Stimulated activated CD8-positive, alpha-beta memory T cell treated with anti-CD3 and anti-CD28 coated beads, Interleukin-7, amount 100 ng/mL, for 24 hours (primary cell): ENCODE data around the gene PTP4A2.
"Not testable (repeated sequence)": the region's sequence is repeated elsewhere in the genome, so short reads cannot be mapped to it uniquely, and the experiment has no call there.

Experiments
- DNase-seq: peaks from one replicate; pipeline ENCODE4 v3.0.0-alpha.2; 2020; ENCODE audit warnings: low read depth

PTP4A2 gene

DNA sequence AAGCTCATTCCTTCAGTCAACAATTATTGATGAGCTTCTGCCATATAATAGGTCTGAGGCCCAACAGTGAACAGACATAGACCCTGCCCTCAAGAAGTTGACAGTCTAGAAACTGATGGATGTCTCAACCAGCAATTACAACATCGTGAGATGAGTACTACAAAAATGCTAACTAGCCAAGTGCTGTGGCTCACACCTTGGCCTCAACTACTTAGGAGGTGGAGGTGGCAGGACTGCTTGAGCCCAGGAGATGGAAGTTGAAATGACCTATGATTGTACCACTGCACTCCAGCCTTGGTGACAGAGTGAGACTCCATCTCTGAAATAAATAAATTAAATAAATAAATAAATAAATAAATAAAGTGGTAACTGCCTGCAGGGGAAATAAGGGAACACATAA lies 11.7 kb upstream of the PTP4A2 start:
- DNase-seq, result no peak

DNA sequence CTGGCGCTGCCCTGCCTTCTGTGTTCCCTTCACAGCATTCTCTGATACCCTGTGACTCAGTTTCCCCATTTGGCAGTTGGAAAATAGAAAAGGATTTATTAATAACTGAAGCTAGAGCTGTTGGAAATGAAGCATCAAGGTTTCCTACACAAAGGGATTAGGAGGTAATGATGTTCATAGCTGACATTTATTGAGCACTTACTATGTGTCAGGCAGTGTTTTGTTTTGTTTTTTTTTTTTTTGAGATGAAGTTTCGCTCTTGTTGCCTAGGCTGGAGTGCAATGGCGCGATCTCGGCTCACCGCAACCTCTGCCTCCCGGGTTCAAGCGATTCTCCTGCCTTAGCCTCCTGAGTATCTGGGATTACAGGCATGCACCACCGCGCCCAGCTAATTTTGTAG lies 7.5 kb upstream of the PTP4A2 start:
- not testable (repeated sequence) for DNase-seq

DNA sequence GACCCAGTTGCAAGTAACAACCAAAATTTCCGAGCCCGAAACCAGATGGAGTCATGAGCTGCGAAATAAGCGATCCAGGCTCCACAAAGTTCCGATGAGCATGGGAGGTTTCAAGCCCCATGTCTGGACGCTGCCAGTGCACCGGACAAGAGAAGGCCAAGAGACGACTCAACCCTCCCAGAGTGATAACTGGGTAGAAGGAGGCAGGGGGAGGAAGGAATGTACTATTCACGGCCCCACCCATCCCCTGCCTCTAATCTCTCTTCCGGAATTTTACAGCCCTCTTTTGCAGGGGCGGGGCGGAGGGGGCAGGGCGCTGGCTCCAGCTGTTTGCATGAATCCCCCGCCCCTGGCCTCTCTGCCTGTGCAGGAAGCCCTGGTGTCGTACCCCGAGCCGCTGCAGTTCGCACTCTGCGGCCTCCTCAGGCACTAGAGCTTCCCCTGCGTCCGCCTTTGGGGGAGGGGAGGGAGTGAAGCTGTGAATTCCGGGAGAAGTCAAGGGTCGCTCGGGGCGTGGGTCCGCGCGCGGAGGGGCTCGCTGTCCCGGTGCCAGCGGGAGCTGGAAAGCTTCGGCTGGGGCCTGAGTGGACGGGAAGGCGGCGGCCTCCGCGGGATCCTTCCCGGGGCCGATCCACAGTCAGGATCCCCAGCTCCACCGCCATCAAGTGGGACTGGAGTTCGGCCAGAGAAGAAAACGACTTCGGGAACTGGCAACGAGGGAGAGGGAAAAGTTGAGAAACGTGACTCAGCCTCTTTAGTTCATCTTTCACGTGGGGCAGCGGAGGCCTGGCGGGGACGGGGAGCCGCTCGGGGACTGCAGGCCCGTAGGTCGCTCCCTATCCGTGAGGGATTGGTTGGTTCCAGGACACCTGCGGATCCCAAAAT lies 6.3 kb upstream of the PTP4A2 start:
- DNase-seq, result peak; percentile 55

DNA sequence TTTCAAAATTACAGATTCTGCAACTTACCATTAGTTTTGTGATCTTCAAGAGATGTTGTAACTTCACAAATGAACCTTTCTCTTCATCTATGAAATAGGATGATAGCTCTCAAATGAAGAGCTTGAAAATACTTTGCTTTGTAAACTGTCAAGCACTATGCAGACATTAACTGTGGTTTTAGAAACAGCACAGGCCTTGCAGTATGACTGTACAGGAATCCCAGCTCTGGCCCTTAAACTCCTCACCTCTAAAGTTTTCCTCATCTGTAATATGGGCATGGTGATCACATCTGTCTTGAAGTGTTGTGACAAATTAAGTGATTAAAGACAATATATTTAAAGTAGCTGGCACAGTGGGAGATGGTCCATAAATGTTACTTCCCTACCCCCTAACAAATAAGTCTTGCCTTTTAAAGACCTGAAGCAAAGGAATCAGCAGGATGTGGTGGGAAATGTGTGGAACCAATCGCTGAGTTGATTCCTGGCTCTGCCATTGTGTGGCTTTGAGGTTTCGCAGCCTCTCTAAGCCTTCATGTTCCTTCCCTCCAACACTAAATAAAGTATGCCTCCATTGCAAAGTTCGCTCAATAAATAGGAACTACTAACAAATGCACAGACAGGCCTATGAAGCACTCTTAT lies 5.5 kb upstream of the PTP4A2 start:
- DNase-seq, result no peak

DNA sequence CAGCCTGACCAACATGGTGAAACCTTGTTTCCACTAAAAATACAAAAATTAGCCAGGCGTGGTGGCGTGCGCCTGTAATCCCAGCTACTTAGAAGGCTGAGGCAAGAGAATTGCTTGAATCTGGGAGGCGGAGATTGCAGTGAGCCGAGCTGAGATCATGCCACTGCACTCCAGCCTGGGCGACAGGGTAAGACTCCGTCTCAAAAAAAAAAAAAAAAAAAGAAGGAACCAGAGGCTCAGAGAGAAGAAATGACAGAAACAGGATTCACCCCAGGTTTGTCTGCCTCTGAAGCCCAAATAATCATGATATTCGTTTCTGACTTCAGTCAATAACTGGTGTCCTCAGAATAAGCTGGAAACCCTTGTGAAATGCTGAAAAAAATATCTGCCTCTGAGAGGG lies 3.9 kb upstream of the PTP4A2 start:
- DNase-seq, result not testable (repeated sequence)

DNA sequence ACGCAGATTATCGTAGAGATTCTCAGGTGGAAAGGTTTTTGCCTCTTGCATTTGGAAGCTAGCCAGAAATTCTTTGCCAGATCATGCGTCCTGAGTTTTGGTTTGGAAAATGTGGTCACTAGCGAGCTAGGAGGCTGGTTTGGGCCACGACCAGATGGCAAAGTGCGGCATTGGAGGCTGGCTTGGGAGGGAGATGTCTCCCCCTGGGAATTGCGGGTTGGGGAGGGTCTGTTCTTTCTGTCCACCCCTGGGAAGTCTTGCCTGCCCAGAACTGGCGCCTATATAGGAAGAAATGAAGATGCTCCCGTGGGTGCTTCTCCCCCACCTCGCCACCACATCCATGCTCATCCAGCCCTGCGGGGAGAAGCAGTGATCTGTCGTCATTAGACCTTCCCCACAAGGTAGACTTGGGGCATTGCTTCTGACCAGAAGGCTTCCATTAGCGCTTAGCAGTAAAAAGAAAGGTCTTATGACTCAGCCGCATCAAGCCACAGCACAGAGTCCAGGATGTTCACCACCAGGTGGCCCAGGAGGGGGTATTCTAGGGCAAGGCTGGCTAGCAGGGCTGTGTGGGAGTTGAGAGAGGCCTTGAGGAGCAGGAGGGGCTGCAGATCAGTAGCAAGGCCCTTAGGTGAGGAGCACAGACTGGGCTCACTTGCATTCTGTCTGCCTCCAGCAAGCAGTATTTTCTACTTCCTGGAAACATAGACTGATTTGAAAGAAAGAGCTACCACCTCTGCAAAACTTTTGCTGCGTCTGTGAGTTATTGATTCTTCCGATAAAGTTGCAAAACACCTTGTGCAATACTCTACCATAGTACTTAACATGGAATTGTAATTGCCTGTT lies 1.5 kb upstream of the PTP4A2 start:
- peak; percentile 43 for DNase-seq

DNA sequence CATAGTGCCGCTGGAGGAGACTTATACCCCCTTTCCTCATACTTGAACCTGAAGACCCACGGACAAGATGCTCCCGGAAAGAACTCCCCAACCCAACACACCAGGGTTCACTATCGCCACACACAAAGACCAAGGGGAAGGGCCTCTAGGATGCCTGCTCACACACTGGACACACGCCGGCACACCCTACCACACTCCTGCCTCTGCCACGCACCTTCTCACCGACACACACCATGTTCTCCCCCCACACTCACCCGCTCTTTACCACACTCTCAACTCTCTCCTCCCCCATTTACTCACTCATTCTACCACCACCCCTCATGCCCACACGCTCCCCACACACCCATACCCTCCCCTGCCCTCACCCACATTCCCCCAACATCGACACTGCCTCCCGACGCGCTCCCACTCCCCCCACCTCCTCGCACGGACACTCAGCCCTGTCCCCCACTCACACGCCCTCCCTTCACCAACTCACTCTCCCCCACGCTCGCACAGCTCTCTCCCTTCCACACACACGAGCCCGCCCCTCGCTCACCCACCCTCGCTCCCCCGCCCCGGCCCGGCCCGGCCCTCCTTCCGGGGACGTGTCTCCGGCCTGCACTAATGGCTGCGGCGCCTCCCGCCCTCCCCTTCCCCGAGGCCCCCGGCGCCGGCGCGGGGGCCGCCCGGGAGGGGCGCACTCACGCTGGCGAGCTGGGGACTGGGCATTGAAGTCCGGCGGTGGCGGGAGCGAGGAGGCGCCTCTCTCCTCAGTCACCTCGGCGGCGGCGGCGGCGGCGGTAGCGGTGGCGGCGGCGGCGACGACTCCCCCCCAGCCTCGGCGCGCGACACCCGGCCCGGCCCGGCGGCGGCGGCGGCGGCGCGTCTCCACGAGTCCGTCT lies 626 bp downstream of the PTP4A2 start:
- DNase-seq, result peak; percentile 48

DNA sequence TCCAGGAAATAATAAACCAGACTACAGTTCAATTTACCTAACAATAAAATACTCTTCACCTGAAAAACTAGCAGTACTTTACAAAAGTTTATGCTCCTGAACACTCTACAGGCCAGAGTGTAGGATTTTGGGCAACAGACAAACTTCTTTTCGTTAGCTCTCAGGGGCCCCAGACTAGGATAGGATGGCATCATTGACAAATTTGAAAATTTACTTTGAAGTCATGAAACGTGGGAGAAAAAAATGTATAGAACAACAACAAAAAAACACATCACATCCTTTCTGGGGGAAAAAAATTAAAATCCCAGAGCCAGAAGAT lies 1.2 kb downstream of the PTP4A2 start:
- no peak for DNase-seq

DNA sequence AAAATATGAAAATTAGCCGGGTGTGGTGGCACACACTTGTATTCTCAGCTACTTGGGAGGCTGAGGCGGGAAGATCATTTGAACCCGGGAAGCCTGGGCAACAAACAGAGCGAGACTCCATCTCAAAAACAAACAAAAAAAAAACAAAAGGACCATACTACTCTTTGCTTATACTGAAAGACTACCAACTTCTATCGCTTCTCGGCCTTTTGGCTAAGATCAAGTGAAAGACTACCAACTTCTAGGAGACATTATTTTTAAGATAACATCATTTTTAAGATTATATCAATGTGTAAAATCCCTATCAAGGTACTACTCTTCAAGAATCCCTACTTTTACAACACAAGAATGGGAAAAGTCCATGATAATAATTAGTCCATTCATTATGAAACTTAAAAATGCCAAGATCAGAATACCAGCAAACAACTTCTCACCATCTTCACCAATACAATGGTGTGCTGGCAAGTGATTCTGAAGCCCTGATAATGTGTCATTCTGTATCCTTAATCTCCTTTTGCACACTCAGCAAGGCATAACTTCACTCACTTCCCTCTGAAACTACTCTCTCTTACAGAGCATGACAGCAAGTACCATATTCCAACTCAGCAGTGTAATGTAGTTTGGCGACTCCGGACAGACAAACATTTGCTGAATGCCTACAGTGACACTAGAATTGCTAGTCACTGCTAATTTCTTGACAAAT lies 1.7 kb downstream of the PTP4A2 start:
- no peak for DNase-seq

DNA sequence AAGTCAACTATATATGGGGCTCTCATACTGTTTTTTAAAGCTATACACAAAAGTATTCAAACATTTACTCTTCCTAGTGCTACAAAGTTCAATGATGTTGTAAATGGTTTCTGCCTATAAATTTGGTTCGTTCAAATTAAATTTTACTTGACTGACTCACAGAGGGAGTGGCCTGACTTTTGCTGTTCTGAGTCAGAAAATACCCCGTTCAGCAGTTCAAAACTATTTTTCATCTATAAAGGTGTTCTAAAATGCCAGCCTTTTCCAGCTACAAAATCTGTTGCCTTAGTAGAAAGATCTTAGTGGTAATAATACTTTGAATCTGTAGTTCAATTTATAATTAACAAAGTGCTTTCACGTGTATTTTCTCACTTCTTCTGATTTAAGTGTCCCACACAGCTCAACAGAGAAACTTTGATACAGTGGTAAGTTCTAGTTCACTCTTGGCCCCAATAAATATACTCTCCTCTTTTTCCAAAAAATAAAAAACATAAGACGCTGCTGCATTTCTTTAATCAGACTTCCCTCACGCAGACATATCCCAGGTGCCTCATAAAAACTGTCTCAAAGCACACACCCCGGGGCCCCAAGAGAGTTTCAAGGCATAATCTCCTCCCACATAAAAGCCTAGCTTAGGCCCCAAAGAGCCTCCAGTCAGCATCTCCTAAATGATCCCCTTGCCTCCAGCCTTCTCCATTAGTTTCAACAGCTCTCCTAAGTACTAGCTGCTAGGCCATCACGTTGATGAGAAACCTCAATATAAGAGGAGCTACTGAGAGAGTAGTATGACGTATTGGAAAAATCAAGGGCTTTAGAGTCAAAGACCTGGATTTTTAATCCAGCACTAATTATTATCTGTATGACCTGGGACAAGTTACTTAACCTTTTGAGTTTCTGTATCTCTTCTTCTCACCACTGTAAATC lies 3.2 kb downstream of the PTP4A2 start:
- DNase-seq, result no peak

DNA sequence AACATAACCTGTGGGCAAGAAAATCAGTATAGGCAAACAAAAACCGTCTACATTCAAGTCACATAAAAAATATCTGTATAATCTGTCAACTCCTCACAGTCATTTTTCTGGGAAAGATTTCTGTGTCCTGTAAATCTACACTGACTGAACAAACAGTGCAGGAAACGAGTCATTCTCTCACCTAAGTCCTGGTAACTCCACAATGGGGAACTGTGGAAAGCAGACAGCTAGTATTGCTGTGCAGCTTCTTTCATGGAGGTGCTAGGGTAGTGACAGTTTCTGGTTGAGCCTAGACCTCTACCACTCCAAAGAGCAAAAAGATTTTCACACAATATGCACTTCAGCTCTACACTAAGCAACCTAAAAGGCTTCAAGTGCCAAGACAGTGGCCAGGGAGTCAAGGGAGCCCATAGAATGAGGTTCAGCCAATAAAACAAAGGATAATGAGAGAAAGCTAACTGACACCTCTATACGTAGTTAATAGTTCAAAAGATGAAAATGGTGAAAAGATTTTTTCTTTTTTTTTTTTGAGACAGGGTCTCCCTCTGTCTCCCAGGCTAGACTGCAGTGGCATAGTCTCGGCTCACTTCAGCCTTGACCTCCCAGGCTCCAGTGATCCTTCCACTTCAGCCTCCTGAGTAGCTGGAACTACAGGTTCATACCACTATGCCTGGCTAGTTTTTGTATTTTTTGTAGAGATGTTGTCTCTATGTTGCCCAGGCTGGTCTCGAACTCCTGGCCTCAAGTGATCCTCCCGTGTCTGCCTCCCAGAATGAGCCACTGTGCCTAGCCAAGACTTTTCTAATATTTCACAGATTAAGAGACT lies 5.5 kb downstream of the PTP4A2 start:
- no peak for DNase-seq

DNA sequence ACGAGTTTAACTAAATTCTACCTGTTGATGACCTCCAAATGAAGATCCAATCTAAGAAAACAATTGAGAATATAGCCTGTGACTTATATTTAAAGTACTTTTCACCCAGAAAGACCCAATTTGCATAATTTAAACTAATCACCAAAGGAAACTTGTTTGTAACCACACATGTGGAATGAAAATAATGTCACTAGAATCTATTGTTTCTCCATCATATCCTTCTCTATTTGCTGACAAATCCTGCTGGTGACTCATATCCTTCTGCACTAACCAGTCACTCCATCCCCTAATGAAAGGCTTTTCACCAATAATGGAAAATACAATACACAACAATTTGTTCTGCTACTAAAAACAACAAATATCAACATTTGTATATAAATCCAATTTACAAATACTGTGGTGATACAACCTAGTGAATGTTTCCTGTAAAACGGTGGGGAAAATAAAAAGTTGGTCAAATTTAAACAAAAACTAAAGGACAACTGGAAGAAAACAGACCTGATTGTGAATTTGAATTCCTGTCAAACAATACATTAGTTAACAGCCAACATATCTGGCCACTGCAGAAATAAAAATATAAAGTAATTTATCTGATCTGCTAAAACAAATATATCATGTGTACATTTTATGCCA lies 6.5 kb downstream of the PTP4A2 start:
- DNase-seq, result no peak

DNA sequence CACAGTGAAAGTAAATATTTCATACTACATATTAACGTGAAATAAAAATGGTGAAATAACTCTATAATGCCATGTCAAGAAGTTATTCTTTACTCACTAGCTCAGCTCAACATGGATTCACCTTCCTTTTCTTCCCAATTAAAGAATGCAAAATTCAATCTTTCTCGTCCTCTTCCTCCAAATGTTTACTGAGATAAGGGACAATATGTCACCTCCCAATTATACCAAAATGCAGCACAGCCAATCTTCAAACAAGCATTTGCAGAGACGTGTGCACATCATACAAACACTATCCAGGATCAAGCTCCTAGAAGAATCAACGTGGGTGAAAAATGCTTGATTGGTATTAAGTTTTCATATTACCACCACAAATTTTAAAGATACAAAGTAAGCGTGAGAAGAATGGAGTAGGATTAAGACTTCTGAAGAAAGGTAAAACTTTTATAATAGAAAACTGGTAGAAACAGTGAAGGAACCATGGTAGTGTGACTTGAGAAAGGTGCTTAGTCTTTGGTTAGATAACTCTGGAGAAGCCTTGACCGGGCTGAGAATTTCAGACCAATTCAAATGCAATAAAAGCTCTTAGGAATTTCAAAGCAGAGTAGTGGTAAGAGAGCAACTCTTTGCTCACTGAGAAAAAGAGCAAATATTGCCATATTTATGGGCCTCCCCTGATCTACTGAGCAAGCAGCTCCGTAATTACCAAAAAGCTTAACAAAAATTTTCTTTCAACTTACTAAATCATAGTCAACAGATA lies 7.2 kb downstream of the PTP4A2 start:
- no peak for DNase-seq

DNA sequence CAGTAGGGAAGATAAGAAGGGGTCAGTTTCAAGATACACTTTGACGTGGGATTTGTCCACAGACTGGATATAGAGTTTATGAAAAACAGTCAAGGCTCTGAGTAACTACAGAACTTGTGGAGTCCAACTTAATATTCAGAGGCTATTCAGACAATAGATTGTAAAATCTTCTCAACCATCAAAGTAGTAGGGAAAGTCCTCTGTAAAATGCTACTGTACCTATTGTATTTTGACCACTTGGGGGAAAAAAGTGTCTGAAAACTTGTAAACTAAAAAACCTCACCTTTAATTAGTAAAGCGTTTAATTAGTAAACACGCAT lies 10.5 kb downstream of the PTP4A2 start:
- no peak for DNase-seq

DNA sequence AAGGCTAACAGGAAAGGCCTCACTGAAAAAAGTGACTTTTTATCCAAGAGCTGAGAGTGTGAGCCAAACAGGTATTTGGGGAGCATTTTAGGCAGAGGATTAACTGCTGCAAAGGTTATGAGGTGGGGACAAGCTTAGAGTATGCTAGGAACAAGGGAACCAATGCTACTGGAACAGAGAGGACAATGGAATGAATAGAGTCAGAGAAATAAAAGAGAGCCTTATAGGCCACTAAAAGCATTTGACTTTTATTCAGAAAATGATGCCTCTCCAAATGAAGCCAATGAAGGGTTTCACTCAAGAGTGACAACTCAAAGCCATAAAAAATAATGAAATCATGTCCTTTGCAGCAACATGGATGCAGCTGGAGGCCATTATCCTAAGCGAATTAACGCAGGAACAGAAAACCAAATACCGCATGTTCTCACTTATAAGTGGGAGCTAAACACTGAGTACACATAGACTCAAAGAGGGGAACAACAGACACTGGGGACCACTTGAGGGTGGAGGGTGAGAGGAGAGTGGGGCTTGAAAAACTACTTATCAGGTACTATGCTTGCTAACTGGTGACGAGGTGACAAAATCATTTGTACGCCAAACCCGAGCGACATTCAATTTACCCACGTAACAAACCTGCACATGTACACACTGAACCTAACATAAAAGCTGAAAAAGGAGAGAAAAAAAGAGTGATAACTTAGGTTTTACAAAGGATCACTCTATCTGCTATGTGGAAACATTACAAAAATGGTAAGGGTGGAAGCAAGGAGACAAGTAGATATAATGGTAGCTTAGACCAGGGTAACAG lies 11.1 kb downstream of the PTP4A2 start:
- DNase-seq, result no peak

DNA sequence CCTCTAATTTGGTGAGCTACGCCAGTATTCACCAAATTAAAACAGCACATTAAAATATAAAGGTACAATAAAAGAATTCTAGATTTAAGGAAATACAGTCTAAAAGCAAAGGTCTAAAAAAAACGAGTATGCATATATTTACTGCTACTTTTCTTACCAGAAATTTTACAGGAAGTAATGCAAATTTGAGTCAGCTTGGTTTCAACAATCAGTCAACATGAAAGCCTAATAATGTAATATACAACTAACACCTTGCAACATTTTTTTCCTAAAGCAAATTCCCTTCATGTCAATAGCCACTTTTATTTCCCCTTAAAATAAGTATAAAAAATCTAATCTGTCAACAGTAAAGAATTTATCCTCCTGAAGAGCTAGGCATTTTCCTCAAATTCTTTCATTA lies 11.9 kb downstream of the PTP4A2 start:
- DNase-seq, result no peak

DNA sequence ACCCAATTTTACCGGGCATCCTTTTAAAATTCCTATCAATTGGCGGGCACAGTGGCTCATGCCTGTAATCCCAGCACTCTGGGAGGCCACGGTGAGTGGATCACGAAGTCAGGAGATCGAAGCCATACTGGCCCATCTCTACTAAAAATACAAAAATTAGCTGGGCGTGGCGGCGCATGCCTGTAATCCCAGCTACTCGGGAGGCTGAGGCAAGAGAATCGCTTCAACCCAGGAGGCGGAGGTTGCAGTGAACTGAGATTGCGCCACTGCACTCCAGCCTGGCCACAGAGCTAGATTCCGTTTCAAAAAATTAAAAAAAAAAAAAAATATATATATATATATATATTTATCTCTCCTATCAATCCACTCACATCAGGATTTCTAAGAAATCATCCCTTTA lies 12.3 kb downstream of the PTP4A2 start:
- DNase-seq, result not testable (repeated sequence)
